Endothelial cell of umbilical vein (primary cell): ENCODE results near the gene SEPTIN7.

Source experiments
- EZH2 ChIP-seq: IDR thresholded peaks from 2 replicates; pipeline ENCODE4 v1.6.1; 2012; ENCODE audit warnings: borderline replicate concordance, low read depth, mild to moderate bottlenecking, moderate library complexity, low read length, inconsistent platforms; ENCODE audit not compliant: severe bottlenecking
- GATA2 ChIP-seq: IDR thresholded peaks from 2 replicates; pipeline ENCODE4 v1.7.0; 2011; ENCODE audit warnings: low read depth, mild to moderate bottlenecking, moderate library complexity, mixed read lengths, low read length; ENCODE audit not compliant: insufficient read length, insufficient read depth
- POLR2A ChIP-seq: IDR thresholded peaks from 2 replicates; pipeline ENCODE4 v1.6.1; 2012; ENCODE audit warnings: low read depth, mild to moderate bottlenecking, control low read depth, low read length
- TF ChIP-seq, protein P1 (sequence below): IDR thresholded peaks from 2 replicates; pipeline ENCODE4 v1.6.1; 2011; ENCODE audit not compliant: insufficient read depth, insufficient read length
- TF ChIP-seq, protein P2 (sequence below), 2 donors: IDR thresholded peaks; 1 replicate in 1 of 2; 2 replicates in 1 of 2; pipeline ENCODE4 v1.5.1; 2011; ENCODE audit warnings: low read length in 2 of 2, mild to moderate bottlenecking in 2 of 2, moderate library complexity in 2 of 2, control low read depth in 1 of 2, inconsistent platforms in 1 of 2, low read depth in 1 of 2; ENCODE audit not compliant: insufficient read depth in 1 of 2; ENCODE audit errors: extremely low read depth in 1 of 2

DNA sequence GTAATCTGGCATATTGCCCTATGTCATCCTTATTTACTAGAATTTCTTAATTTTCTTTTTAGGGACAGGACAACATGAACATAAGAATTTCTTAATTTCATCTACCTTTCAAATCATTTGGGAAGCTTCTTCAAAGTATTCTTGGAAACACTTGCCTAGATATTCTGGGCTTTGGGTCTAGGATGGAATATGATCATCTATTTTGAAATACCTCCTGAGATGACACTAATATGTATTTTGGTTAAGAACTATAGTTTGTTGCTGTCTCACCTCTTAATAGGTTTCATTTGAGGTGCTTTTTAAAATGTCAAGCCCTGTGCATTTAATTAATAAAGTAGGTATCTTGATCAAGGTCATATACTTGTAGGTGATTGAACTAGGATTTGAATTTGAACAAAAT is 49.1 kb downstream of the SEPTIN7 start:
- TF ChIP-seq, protein P1, sequence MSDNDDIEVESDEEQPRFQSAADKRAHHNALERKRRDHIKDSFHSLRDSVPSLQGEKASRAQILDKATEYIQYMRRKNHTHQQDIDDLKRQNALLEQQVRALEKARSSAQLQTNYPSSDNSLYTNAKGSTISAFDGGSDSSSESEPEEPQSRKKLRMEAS: no peak
- TF ChIP-seq, protein P2, sequence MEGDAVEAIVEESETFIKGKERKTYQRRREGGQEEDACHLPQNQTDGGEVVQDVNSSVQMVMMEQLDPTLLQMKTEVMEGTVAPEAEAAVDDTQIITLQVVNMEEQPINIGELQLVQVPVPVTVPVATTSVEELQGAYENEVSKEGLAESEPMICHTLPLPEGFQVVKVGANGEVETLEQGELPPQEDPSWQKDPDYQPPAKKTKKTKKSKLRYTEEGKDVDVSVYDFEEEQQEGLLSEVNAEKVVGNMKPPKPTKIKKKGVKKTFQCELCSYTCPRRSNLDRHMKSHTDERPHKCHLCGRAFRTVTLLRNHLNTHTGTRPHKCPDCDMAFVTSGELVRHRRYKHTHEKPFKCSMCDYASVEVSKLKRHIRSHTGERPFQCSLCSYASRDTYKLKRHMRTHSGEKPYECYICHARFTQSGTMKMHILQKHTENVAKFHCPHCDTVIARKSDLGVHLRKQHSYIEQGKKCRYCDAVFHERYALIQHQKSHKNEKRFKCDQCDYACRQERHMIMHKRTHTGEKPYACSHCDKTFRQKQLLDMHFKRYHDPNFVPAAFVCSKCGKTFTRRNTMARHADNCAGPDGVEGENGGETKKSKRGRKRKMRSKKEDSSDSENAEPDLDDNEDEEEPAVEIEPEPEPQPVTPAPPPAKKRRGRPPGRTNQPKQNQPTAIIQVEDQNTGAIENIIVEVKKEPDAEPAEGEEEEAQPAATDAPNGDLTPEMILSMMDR (IDR thresholded peaks at IDR 0.05; ENCODE audit: extremely low read depth in 1 of 2, insufficient read depth in 1 of 2, low read depth in 1 of 2, low read length in 2 of 2): no peak
- TF ChIP-seq POLR2A: no peak
- TF ChIP-seq EZH2: no peak
- no peak for TF ChIP-seq GATA2
